DND-41 (cell line): ENCODE measurements around the gene KIRREL2.
A peak's percentile ranks its signal among the peaks of the same experiment; 100 is the strongest.

Experiments
- EZH2 ChIP-seq: IDR thresholded peaks from 3 replicates; pipeline ENCODE4 v1.6.1; 2012; ENCODE audit warnings: borderline replicate concordance, low read depth, mild to moderate bottlenecking, moderate library complexity, low read length, inconsistent platforms; ENCODE audit not compliant: severe bottlenecking
- TF ChIP-seq, protein P1 (sequence below): IDR thresholded peaks from 2 replicates; pipeline ENCODE4 v1.5.1; 2012; ENCODE audit warnings: borderline replicate concordance, low read length, moderate library complexity, mild to moderate bottlenecking; ENCODE audit not compliant: poor library complexity, severe bottlenecking; ENCODE audit errors: extremely low read depth

DNA sequence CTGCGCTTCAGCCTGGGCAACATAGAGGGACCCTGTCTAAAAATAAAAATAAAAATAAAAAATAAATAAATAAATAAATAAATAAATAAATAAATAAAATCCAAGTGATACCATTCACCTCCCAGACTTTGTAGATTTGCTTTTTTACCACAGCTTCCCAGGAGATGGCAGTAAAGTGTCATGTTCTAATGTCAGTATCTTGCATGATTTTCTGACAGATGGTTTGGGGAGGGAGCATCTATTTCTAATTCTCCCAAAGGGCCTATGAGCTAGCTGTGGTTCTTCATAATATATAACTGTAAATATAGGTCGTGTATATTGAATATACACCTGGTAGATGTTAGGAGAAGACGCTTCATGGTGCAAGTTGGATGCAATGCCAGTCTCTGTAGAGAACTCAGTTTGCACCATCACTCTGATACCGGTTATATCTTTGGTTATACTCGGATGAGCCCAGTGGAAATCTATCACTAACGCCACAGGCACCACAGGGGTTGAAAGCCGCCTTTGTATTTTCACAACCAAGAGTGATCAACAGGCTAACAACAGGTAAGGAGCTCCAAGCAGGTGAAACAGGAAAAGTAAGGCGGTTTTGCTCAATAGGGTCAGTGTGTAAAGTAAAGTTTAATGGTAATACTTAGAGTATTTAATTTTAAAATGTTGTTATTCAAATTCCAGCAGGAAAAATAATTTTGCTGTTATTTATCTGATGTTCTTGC lies 25.6 kb downstream of the KIRREL2 start:
- TF ChIP-seq, protein P1, sequence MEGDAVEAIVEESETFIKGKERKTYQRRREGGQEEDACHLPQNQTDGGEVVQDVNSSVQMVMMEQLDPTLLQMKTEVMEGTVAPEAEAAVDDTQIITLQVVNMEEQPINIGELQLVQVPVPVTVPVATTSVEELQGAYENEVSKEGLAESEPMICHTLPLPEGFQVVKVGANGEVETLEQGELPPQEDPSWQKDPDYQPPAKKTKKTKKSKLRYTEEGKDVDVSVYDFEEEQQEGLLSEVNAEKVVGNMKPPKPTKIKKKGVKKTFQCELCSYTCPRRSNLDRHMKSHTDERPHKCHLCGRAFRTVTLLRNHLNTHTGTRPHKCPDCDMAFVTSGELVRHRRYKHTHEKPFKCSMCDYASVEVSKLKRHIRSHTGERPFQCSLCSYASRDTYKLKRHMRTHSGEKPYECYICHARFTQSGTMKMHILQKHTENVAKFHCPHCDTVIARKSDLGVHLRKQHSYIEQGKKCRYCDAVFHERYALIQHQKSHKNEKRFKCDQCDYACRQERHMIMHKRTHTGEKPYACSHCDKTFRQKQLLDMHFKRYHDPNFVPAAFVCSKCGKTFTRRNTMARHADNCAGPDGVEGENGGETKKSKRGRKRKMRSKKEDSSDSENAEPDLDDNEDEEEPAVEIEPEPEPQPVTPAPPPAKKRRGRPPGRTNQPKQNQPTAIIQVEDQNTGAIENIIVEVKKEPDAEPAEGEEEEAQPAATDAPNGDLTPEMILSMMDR, result peak; percentile 70
- TF ChIP-seq EZH2, result no peak
